NCI-H2107 treated with DMSO at 0.1 percent for 48 hours (cell line): Measurements from ENCODE around the gene GBP5.
"Not testable (repeated sequence)": the region's sequence is repeated elsewhere in the genome, so short reads cannot be mapped to it uniquely, and the experiment has no call there.

ENCODE experiments used
- DNase-seq: peaks from one replicate; lab custom pipeline; 2025; ENCODE audit not compliant: unreplicated experiment; lab: John Stamatoyannopoulos, UW

Gene GBP5

DNA sequence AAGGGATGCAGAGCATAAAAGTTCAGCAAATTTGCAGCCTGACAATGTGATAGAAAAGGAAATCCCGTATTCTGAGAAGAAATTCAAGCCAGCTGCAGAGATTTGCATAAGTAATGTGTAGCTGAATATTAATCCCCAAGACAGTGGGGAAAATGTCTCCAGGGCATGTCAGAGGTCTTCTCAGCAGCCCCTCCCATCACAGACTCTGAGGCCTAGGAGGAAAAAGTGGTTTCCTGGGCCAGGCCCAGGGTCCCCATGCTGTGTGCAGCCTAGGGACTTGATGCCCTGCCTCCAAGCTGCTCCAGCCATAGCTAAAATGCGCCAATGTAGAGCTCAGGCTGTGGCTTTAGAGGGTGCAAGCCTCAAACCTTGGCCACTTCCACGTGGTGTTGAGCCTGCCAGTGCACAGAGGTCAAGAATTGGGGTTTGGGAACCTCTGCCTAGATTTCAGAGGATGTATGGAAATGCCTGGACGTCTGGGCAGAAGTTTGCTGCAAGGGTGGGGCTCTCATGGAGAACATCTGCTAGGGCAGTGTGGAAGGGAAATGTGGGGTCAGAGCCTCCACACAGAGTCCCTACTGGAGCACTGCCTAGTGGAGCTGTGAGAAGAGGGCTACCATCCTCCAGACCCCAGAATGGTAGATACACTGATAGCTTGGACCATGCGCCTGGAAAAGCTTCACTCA, 11.6 kb upstream of the GBP5 start:
- DNase-seq: not testable (repeated sequence)

DNA sequence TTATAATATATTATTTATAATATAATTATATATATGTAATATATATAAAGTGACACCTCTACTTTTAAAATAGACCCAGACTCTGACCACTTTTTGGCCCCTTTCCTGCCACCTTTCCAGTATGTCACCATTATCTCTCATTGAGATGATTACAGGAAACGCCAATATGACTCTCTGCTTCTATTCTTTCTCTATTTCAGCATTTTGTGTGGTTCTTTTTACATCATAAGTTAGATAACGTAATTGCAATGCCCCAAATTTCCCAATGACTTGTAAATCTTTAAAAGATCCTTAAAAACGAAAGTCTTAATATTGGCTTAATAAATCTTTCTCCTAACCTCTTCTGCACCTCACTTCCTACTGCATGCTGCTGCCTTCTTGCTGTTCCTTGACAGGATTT, 8.1 kb upstream of the GBP5 start:
- DNase-seq: no peak

DNA sequence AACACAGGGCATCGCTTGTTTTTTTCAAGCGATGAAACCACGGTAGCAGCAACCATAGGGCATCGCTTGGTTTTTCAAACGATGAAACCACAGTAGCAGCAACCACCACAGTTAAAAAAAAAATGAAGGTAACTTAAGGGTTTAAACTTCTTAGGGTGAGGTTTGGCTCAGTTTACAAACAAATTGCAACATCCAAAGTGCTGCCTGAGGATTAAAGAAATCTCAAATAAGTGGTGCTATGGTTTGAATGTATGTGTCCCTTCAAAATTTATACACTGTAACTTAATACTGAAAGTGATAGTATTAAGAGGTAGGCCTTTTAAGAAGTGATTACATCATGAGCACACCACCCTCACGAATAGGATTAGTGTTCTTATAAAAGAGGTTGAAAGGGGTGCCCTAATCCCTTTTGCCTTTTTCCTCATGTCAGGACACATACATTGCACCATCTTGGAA, 6.4 kb upstream of the GBP5 start:
- no peak for DNase-seq

DNA sequence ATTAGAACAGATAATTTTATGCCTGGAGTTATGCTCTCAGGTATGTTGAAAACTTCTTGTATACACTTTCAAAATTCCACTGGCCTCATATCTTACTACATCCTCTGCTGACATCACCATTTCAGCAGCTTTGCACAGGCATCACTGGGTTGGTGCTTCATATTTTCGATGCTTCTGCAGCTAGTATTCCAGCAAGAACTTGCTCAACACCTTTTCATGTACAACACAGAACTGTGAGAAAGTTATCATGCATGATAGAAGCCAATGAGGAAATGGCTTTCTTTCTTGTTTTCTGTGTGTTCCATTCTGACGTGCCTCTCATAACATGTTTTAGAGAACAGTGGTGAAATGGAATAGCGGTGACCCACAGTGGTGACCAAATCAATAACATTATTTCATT, 5.1 kb upstream of the GBP5 start:
- DNase-seq: no peak

DNA sequence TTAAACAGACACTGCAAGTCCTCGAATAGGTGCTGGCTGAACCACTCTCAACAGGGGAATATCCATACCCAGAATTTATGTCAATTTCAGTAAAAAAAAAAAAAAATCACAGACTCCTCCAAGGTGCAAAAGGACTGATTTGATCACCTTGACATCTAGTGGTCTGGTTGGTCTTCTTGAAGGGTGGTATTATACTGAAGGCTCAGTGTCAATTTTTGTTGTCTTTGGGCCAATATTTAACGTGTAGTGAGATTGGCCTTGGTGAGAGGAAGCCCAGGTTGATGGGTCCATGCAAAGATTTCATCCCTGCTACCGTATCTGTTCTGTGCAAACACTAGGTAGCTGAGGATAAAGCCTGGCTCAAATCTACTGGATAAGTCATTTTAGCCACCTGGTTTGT, 4.0 kb upstream of the GBP5 start:
- DNase-seq: no peak

DNA sequence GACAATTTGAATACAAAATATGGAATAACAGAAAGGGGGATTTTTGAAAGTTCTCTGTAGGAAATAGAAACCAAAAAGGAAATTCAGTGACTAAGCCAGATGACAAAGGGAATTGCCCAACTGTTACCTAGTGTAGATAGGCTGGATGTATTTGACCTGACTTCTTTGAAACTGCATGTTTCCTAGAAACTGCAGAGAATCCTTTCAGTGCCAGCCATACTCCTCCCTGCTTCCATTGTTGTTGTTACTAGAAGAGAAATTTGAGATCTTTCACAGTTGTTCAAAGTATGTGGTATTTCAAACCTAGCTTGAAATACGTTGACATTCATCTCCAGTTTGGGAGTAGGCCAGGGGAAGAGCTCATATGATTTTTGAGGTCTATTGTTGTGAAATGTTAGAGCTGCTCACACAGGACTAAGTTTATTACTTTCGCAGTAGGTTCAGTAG, 1.8 kb upstream of the GBP5 start:
- peak; percentile 78 for DNase-seq

DNA sequence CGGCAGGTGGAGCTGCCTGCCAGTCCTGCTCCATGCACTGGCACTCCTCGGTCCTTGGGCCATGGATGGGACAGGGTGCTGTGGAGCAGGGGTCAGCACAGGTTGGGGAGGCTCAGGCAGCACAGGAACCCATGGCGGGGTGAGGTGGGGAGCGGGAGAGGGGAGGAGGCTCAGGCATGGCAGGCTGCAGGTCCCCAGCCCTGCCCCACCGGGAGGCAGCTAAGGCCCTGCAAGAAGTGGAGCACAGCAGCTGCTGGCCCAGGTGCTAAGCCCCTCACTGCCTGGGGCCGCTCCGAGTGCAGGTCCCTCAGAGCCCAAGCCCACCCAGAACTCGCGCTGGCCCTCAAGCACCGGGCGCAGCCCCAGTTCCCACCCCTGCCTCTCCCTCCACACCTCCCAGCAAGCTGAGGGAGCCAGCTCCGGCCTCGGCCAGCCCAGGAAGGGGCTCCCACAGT, 691 bp upstream of the GBP5 start:
- DNase-seq: no peak

DNA sequence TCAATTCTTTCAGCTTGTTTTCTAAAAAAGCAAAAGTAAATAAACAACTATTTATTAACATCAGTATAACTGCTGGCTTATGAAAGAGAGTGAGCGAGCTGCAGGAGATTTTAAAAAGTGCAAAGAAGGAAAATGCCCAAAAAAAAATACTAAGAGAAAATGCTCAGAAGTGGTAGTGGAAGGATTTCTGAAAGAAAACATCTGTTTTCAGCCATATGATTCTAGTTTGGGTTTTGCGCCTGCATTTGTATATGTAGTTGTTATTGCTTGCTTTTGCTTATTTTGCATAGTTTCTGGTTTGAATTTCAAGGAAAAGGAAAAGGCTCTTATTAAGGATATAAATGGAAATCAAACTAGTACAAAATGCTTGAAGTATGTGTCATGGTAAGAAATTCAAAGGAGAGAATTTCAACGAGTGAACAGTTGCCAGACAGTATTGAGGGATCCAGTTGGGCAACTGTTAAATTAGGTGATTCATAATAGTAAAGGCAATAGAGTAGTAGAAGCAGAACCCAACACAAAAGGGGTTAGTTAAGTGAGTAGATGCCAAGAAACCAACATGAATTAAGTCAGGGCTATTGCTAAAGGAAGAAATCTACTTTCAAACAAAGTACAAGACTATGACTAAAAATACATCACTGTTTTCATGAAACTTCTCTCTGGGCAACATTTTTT, 1.2 kb downstream of the GBP5 start:
- no peak for DNase-seq

DNA sequence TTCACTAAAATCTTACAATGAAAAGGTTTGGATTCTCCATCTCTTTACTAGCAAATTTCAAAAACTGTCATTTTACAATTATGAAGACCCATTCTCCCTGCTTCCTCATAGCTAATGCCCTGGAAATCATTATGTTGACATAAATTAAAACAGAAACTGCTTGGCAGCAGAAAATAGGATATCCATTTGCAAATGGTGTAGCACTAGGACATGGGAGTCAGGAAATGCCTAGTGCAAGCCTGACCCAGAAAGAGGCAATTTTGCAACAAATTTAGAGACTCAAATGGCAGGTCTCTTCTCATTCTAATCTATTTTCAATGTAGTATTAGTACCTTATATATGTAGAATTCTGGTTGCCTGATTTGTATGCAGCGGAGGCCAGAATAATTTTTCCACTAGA, 2.2 kb downstream of the GBP5 start:
- no peak for DNase-seq

DNA sequence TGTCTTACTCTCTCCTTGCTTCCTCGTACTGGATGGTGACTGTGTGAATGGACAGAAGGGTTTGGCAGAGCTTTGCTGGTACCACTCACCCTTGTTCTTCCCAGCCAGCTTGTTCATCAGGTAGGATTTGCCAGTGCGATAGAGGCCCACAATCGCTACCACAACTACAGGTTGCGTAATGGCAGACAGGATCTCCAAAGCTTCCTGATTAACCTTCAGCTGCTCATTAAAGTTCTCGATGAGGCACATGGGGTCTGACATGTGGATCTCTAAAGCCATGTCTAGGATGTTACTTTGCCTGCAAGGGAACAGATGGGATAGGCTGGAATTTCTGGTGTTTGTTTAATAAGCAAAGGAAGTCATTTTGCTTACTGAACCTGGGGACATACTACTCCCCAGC, 3.4 kb downstream of the GBP5 start:
- no peak for DNase-seq

DNA sequence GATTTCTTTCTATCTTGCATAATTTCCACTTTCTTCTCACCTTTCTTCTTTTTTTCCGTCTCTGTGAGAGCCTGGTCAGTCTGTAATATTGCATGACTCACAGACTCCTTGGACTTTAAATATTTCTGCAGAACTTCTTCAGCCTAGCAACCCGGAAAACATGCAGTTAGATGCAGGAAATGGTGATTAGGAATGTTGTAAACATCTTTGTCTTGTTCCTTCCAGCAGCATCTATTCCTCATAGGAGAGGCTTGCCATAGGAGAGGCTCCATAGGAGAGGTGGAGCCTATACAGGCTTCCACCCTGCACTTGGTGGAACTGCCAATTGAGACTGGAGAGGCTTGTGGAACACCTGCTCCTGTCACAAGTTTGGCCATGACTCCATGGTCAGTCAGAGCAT, 10.0 kb downstream of the GBP5 start:
- DNase-seq: no peak

DNA sequence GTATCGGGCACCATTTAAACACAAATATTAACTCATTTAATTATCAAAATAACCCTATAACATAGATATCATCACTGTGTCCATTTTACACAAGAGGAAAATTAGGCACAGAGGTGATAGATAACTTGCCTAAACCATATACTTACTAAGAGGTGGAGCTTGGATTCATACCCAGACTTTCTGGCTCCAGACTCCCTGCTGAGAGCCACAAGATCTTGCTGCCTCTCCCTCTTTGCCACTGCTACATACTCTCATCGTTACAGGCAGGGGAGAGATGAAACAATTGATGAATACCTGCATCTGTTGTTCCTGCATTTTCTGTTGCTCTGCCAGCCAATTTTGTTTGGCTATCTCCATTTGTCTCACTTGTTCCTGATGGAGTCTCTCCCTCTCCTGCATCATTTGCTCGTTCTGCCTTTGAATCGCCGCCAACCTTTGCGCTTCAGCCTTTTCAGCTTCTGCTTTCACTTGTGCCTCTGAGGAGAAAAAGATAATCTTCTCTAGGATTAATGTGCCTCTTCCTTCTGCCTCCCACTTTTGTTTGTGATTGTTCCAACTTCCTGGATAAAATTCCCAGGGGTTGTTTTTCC, 10.6 kb downstream of the GBP5 start:
- DNase-seq: no peak

DNA sequence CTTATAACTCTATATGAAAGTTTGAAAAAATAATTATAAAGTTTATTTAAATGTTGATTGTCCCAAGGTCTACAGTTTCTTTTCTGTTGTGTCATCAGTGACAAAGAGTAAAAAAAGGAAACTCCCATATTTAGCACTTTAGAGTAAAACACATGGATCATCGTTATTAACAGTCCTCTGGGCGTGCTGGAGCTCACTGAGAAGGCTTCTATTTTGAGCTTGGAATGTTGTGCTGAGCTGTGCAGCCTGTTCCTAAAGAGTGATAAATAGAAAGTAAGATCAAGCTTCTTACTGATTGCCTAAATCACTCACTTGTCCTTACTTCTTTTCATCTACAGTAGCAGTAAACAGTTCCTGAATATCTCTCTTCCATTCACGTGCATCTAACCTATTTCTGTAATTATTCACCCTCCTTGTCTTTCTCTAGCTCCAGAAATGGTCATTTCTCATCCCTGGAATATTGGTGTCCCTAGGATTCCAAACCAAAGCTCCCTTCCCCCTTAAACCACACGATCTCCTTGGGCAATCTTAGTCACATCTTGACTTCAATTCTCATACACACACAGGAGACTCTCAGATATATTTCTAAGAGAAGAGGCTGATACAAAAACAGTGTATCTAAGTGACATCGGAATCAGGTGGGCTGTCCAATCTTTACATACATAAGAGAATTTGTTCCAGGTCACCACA, 11.9 kb downstream of the GBP5 start:
- DNase-seq: no peak

DNA sequence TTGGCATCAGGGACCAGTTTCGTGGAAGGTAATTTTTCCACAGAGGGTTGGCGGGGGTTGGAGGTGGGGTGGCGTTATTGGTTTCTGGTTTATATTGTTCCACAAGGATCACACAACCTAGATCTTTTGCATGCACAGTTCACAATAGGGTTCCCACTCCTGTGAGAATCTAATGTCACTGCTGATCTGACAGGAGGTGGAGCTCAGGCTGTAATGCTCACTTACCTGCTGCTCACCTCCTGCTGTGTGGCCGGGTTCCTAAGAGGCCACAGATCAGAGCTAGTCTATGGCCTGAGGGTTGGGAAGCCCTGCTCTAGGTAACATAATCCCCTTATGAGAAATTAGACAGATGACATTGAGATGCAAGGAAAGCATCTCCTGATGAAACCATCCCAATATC, 12.6 kb downstream of the GBP5 start:
- DNase-seq: peak; percentile 37

DNA sequence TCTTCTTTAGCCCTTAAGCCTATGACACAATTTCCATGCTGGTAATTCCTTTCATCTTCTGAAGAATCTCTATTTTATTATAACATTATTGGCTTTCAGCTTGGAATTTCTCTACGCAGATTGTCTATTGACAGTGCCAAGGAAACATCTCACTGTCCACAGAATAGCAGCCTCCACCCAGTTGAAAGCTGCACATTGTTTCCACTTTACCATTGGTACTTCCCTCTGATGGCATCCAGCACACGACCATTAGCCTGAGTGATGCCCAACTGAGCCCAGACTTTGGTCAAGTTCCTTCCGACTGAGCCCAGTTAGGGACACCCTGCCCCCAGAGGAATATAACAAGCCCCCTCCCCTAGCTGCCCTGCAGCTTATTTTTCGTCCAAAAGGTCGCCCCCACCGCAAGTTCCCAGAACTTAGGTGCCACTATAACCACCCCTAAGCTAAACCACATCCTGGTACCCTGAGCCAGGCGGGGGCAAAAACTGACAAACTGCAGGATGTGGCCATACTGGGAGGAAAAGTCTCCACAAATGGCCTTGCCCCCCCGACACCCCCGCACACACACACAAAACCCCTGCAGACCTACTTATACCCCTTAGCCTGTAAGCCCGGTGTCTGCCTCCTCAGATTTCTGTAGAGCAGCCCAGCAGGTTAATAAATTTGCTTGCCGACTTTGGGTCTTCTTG, 13.2 kb downstream of the GBP5 start:
- DNase-seq: no peak

DNA sequence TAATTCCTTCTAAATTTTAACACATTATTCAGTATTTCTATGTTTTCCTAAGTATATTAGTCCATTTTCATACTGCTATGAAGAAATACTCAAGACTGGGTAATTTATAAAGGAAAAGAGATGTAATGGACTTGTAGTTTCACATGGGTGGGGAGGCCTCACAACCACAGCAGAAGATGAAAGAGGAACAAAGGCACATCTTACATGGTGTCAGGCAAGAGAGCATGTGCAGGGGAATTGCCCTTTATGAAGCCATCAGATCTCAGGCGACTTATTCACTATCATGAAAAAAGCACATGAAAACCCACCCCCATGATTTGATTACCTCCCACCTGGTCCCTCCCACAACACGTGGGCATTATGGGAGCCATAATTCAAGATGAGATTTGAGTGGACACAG, 15.6 kb downstream of the GBP5 start:
- DNase-seq: no peak

DNA sequence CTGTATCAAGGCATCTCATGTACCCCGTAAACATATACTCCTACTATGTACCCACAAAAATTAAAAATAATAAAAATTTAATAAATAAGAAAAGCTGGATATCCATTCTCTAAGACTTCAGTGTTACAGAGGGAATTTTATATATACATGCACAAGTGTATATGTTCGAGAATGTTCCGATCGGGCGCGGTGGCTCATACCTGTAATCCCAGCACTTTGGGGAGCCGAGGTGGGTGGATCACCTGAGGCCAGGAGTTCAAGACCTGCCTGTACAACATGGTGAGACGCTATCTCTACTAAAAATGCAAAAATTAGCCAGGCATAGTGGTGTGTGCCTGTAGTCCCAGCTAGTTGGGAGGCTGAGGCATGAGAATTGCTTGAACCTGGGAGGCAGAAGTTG, 17.1 kb downstream of the GBP5 start:
- DNase-seq: not testable (repeated sequence)

DNA sequence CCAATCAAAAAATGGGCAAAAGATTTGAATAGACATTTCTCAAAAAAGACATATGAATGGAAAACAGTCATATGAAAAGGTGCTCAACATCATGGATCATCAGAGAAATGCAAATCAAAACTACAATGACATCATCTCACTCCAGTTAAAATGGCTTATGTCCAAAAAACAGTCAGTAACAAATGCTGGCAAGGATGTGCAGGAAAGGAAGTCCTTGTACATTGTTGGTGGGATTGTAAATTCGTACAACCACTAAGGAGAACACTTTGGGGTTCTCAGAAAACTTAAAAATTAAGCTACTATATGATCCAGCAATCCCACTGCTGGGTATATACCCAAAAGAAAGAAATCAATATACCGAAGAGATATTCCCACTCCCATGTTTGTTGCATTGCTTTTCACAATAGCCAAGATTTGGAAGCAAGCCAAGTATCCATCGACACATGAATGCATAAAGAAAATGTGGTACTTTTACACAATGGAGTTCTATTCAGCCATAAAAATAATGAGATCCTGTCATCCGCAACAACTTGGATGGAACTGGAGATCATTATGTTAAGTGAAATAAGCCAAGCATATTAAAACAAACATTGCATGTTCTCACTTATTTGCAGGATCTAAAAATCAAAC, 17.9 kb downstream of the GBP5 start:
- peak; percentile 97 for DNase-seq

DNA sequence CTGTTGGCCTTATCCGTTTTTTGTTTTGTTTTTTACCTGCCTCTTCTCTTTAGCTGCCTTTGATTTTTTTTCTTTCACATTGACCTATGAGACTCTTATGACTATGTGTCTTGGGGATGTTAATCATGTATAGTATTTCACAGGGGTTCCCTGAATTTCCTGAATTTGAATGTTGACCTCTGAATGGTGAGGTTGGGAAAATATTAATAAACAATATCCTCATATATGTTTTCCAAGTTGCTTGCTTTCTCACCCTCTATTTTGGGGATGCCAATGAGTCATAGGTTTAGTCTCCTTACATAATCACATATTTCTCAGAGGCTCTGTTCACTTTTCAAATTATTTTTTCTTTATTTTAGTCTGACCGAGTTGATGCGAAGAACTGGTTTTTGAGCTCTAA, 29.6 kb downstream of the GBP5 start:
- no peak for DNase-seq
